ENCODE measurements around the gene ARHGAP6. TPM values are rescaled to one million over a fixed set of nuclear protein-coding genes. Genes with fewer than 3 reads are reported as not detected.

Gene ARHGAP6
- total and polyA plus RNA-seq, 2 of the 13 experiments (the other 11 are each of a cell fraction or from before 2014, with no cell fraction given): 0.11 TPM; not detected in 1

DNA sequence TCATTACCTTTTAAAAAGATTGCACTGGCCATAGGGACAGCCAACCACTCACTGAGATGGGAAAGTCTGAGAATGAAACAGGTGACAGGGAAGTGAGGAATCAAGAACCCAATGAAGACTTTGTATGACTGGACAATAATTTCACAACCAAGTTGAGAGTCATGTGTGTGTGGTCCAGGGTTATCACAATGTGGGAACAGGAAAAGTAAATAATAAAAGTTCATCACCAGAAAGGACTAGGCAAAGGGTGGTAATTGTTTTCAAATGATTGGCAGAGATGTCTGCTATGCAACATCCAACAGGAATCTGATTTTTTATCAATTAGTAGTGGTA is 243.2 kb downstream of the ARHGAP6 start:
- POLR2A ChIA-PET: no interaction called here
- CTCF ChIA-PET (ENCODE audit: low intra/inter-chr PET ratio, low total read pairs): no interaction called here
- Histone ChIP-seq H3K27me3 (ENCODE audit: control insufficient read depth in 1 of 2, insufficient read depth in 2 of 2, low read length in 2 of 2) (no peaks in the 10 kb centered on the region), H3K27ac (ENCODE audit: extremely low read length, insufficient read depth, low read length) (no peak overlapping the region), H3K4me1 (ENCODE audit: insufficient read depth, low read length) (no peaks in the 10 kb centered on the region), H3K36me3 (replicated peaks in 1 of 2; ENCODE audit: control insufficient read depth in 1 of 2, insufficient read depth in 2 of 2, low read length in 2 of 2) (no peaks in the 10 kb centered on the region), H4K20me1 (ENCODE audit: insufficient read depth, low read length) (no peaks in the 10 kb centered on the region), H3K4me3 (replicated peaks in 1 of 3; ENCODE audit: insufficient read depth in 1 of 3, low read depth in 2 of 3, low read length in 3 of 3) (no peak overlapping the region), H3K9ac (ENCODE audit: insufficient read depth, low read depth, low read length) (no peak overlapping the region), H3K4me2 (ENCODE audit: low read depth, low read length) (no peak overlapping the region), H2AFZ (ENCODE audit: low read length) (no peak overlapping the region), H3K9me3 (ENCODE audit: low read length) (no peaks in the 10 kb centered on the region), H3K79me2 (ENCODE audit: insufficient read depth, low read length) (no peaks in the 10 kb centered on the region)
- no TSS peak for BruUV-seq (replicated peaks)
- in situ Hi-C loops (cut with HindIII; ENCODE audit: extremely low pct_ligation_motif_present, low pct_unique_long_range_greater_than_20kb): no loop called here
- no peak for ATAC-seq
- FAIRE-seq: no peak
- TF ChIP-seq ZNF615 (CRISPR knock-in tag; IDR thresholded peaks at IDR 0.05; ENCODE audit: borderline replicate concordance): no peak
- TF ChIP-seq ZNF891 (CRISPR knock-in tag; IDR thresholded peaks at IDR 0.05): no peak
- TF ChIP-seq PRPF4 (IDR thresholded peaks at IDR 0.05; ENCODE audit: low read depth, low read length, poor library complexity, severe bottlenecking): no peak
- no peak for TF ChIP-seq ZNF382 (CRISPR knock-in tag; IDR thresholded peaks at IDR 0.05; ENCODE audit: borderline replicate concordance)
- no peak for TF ChIP-seq ZFP36 (IDR thresholded peaks at IDR 0.05; ENCODE audit: borderline replicate concordance, low read depth, low read length, partially characterized antibody)
- TF ChIP-seq NAIF1 (CRISPR knock-in tag; IDR thresholded peaks at IDR 0.05; ENCODE audit: borderline replicate concordance): no peak
- no peak for DNase-seq (ENCODE audit: low spot score)
- intact Hi-C loops (cut with micrococcal nuclease; ENCODE audit: unreplicated experiment): no loop called here

DNA sequence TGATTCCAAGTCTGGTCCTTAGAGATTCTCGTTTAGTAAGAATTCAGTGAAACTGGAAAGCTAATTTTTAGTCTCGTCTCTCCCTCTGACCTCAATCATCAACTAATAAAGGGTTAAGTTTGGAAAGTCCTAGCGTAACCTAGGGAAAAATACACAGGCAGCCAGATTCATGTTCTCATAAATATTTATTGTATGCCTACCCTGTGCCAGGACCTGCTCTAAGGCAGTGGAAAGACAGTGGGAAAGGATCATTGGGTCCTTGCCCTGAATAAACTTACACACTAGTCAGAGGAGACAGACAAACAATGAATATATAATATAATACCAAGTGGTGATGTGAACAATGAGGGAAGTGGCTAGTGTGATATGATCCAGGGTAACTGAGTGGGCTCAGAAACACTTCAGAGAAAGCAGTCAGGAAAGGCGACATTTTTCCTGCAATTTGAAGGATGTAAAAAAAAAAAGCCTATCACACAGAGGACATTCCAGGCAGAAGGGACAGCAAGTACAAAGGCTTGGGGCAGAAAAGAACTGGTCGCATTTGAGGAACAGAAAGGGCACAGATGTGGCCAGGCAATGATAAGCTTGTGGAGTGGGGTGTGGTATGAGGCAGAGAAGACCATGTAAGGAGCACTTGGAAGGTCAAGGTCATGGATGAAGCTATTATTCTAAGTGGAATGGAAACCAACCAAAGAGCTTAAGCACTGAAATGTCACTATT is 243.8 kb downstream of the ARHGAP6 start:
- ChIA-PET CTCF (ENCODE audit: low intra/inter-chr PET ratio, low total read pairs) (no interaction called here), POLR2A (no interaction called here)
- H3K4me2 ChIP-seq (ENCODE audit: low read depth, low read length): no peak overlapping the region
- in situ Hi-C loops (cut with HindIII; ENCODE audit: extremely low pct_ligation_motif_present, low pct_unique_long_range_greater_than_20kb) (no loop called here), intact Hi-C loops (cut with micrococcal nuclease; ENCODE audit: unreplicated experiment) (no loop called here)
- H3K36me3 ChIP-seq (replicated peaks in 1 of 2; ENCODE audit: control insufficient read depth in 1 of 2, insufficient read depth in 2 of 2, low read length in 2 of 2): no peaks in the 10 kb centered on the region
- H3K4me3 ChIP-seq (replicated peaks in 1 of 3; ENCODE audit: insufficient read depth in 1 of 3, low read depth in 2 of 3, low read length in 3 of 3): no peak overlapping the region
- DNase-seq (ENCODE audit: low spot score): no peak
- no peaks in the 10 kb centered on the region for H3K9me3 ChIP-seq (ENCODE audit: low read length)
- no TSS peak for BruUV-seq (replicated peaks)
- no peak overlapping the region for H3K9ac ChIP-seq (ENCODE audit: insufficient read depth, low read depth, low read length)
- ATAC-seq: no peak
- H4K20me1 ChIP-seq (ENCODE audit: insufficient read depth, low read length): no peaks in the 10 kb centered on the region
- FAIRE-seq: no peak
- H3K79me2 ChIP-seq (ENCODE audit: insufficient read depth, low read length): no peaks in the 10 kb centered on the region
- no peak overlapping the region for H2AFZ ChIP-seq (ENCODE audit: low read length)
- H3K27me3 ChIP-seq (ENCODE audit: control insufficient read depth in 1 of 2, insufficient read depth in 2 of 2, low read length in 2 of 2): no peaks in the 10 kb centered on the region
- no peak overlapping the region for H3K27ac ChIP-seq (ENCODE audit: extremely low read length, insufficient read depth, low read length)
- WGBS (ENCODE audit: low lambda C conversion rate): 17% methylated on average over 5 of the region's 5 CpGs
- no peaks in the 10 kb centered on the region for H3K4me1 ChIP-seq (ENCODE audit: insufficient read depth, low read length)
- no peak for TF ChIP-seq NFE2 (CRISPR knock-in tag; IDR thresholded peaks at IDR 0.05)
- no peak for TF ChIP-seq ZC3H13 (CRISPR knock-in tag; IDR thresholded peaks at IDR 0.05)
- TF ChIP-seq, protein P1, sequence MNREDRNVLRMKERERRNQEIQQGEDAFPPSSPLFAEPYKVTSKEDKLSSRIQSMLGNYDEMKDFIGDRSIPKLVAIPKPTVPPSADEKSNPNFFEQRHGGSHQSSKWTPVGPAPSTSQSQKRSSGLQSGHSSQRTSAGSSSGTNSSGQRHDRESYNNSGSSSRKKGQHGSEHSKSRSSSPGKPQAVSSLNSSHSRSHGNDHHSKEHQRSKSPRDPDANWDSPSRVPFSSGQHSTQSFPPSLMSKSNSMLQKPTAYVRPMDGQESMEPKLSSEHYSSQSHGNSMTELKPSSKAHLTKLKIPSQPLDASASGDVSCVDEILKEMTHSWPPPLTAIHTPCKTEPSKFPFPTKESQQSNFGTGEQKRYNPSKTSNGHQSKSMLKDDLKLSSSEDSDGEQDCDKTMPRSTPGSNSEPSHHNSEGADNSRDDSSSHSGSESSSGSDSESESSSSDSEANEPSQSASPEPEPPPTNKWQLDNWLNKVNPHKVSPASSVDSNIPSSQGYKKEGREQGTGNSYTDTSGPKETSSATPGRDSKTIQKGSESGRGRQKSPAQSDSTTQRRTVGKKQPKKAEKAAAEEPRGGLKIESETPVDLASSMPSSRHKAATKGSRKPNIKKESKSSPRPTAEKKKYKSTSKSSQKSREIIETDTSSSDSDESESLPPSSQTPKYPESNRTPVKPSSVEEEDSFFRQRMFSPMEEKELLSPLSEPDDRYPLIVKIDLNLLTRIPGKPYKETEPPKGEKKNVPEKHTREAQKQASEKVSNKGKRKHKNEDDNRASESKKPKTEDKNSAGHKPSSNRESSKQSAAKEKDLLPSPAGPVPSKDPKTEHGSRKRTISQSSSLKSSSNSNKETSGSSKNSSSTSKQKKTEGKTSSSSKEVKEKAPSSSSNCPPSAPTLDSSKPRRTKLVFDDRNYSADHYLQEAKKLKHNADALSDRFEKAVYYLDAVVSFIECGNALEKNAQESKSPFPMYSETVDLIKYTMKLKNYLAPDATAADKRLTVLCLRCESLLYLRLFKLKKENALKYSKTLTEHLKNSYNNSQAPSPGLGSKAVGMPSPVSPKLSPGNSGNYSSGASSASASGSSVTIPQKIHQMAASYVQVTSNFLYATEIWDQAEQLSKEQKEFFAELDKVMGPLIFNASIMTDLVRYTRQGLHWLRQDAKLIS (CRISPR knock-in tag; IDR thresholded peaks at IDR 0.05): no peak
- TF ChIP-seq, protein P2, sequence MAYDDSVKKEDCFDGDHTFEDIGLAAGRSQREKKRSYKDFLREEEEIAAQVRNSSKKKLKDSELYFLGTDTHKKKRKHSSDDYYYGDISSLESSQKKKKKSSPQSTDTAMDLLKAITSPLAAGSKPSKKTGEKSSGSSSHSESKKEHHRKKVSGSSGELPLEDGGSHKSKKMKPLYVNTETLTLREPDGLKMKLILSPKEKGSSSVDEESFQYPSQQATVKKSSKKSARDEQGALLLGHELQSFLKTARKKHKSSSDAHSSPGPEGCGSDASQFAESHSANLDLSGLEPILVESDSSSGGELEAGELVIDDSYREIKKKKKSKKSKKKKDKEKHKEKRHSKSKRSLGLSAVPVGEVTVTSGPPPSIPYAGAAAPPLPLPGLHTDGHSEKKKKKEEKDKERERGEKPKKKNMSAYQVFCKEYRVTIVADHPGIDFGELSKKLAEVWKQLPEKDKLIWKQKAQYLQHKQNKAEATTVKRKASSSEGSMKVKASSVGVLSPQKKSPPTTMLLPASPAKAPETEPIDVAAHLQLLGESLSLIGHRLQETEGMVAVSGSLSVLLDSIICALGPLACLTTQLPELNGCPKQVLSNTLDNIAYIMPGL (CRISPR knock-in tag; IDR thresholded peaks at IDR 0.05; ENCODE audit: borderline replicate concordance in 1 of 2, low read depth in 1 of 2): no peak
- no peak for TF ChIP-seq NKX3-1 (CRISPR knock-in tag; IDR thresholded peaks at IDR 0.05)
- no peak for TF ChIP-seq MBD4 (IDR thresholded peaks at IDR 0.05; ENCODE audit: borderline replicate concordance, low read length)

Data from HepG2 (cell line).